GM15510 (cell line): ENCODE data around the gene ANTXR2.

Experiments used
- POLR2A ChIP-seq: IDR thresholded peaks from 3 replicates; pipeline ENCODE4 v1.6.1; 2011; ENCODE audit warnings: borderline replicate concordance; ENCODE audit not compliant: insufficient read length; ENCODE audit errors: extremely low read depth

The ANTXR2 gene

GRCh38 chr4:80062527-80062926 is 10.5 kb downstream of the ANTXR2 start:
- no peak for TF ChIP-seq POLR2A

GRCh38 chr4:80060804-80061203 is 12.2 kb downstream of the ANTXR2 start:
- TF ChIP-seq POLR2A, result no peak

DNA sequence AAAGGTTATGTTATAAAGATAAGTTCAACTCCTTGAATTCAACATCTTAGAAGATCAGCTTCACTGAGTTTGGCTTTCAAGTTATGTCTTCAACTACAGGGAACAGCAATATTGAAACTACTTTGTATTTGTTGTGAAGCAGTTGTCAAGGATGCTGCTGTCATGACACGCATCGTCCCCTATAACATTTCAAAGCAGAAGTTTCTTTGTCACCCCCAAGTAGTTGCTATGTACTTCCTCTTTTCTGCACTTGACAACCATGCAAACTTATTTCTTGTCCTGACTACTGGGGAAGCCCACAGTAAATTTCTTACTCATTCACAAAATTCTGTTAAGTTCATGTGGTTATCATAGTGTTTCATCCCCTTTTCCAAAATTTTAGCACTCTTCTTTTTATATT is 14.3 kb downstream of the ANTXR2 start:
- no peak for TF ChIP-seq POLR2A

GRCh38 chr4:80054375-80054774 is 18.7 kb downstream of the ANTXR2 start:
- no peak for TF ChIP-seq POLR2A

DNA sequence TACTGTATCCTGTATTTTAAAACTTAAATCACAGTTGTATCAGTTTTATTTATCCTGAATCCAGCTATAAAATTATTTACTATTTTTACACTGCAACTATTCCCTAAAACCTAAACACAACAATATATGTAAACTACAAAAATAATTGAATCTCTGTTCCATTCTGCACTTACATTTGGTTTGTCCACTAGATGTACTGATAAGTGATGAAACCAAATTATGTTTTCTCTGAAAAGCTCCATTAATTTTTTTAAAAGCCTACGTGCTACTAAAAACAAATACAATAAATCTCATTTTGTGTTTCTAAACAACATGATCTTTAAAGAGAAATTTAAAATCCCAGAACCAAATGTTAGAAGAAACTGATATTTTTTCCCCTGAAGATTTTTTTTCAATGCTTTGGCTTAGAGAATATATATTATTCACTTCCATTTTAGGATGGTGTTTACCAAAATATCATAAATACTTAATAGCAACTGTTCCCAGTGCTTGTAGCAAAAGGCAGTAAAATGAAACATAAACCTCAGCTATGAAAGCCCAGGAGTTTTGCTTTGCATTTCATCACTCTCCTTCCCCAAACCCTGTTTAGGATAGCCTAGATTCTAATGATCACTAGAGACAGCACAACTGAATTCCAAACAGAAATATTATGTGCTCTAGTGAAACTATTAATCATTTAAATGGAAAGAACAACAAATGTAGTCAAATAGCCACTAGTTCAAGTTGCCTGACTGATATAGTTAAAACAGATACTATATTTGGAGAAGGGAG is 19.7 kb downstream of the ANTXR2 start:
- no peak for TF ChIP-seq POLR2A

- TF ChIP-seq POLR2A, result no peak
Observed at GRCh38 chr4:80049813-80050534, 23.1 kb downstream of the ANTXR2 start.

DNA sequence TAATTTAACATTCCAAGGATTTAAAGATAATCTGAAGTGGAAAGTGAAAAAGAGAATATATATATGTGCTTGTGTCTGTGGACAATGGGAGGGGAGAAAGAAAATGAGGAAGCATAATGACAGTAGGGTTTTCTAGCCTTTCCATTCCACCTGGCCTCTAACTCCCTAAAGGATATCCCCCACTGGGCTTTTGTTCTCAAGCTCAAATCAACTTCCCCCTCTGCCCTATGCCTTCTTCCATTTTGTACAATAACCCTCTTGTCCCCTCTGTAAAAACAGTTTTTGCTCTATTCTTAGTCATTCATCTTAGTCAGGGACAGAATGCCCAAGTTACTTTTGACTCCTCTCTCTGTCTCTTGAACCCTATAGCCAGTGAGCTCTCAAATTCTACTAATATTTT is 23.6 kb downstream of the ANTXR2 start:
- TF ChIP-seq POLR2A, result no peak

- no peak for TF ChIP-seq POLR2A
Observed at GRCh38 chr4:80045786-80046185, 27.2 kb downstream of the ANTXR2 start.

DNA sequence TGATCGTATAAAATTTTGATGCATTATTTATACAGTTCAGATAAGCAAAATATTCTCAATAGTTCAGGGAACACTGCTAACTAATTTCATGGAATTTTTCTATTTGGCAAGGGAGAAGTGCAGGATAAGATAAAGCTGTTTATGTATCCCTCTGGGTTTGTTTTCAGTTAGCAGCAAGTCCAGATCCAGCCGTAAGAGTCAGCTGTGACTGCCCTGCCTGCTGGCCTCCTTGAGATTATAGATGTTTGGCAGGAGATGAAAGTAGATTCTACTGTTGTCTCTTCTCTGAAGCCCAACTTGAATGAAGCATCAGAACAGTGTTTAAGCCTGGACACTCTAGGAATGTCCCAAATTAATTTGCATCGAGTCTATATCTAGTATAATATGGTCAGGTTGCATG is 29.5 kb downstream of the ANTXR2 start:
- no peak for TF ChIP-seq POLR2A

DNA sequence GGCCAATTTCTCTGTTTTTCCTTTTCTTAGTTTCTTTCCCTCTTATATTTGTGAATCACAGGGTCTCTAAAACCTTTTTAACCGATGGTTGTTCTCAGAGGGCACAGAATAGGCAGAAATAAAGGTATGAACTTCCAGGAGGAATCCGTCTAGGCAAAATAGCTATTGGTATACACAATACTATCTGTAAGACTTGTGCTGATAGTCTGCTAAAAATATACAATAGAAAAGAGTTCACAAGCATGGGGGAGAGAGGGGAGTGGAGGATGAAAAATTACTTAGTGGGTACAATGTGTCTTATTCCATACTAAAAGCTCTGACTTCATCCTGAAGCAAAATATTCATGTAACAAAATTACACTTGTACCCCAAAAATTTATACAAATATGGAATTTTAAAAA is 30.2 kb downstream of the ANTXR2 start:
- no peak for TF ChIP-seq POLR2A

- TF ChIP-seq POLR2A, result no peak
Observed at GRCh38 chr4:80037864-80038263, 35.2 kb downstream of the ANTXR2 start.

DNA sequence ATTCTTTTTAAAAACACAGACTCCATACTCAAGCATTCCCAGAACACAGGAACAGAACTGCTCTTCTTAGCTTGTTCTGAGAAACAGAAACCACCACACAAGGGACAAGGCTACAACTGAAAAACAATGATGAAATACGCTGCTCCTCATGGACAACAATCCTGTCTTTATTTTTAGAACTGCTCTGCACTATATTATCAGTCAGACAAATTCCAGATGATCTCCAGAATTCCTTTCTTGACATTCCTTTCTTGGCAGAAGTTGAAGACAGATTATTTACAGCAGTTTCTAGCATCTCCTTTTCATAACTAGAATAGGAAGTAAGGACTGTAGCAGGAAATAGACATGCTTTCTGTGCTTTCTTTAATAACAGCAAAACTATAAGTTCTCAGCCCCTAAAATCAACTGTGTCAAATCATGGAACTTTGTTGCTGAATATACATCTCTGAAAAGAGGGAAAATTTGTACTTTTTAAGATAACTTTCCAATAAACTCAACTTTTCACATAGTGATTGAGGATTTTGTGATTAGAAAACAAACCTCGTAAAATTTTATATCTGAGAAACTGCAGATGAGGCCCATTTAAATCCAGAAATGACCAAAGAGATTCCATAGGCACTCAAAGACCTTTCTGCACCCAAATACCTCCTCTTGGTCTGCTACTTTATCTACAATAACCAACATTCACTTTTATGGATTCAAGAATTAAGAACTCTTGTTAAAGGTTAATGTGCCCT is 35.9 kb downstream of the ANTXR2 start:
- TF ChIP-seq POLR2A, result no peak

DNA sequence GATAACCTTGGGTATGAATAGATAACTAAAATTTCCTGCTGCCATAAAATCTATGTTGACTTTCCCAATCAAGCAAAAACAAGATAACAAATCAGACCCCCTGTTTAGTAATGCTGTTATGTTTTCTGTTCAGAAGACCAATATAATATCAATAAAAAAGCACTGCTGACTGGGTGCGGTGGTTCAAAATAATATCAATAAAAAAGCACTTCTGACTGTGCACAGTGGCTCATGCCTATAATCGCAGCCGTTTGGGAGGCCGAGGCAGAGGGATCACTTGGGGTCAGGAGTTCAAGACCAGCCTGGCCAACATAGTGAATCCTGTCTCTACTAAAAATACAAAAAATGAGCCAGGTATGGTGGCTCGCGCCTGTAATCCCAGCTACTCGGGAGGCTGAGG is 36.7 kb downstream of the ANTXR2 start:
- no peak for TF ChIP-seq POLR2A

DNA sequence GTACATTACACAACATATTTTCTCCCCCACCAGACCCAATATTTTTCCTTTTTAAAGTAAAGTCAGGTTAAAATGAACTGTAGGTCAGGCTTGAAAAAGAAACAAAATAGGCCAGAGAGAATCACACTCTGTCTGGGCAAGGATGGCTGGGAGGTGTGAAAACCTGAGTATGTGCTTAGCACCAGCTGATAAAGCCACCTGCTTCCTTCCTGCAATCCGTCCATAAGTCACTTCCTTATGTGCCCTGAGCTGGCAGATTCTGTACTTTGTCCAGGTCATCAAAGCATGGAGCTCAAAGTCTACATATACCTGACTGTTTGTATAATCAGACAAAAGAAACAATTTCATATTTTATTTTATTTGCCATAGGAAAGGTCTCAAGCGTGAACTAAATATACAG is 37.7 kb downstream of the ANTXR2 start:
- no peak for TF ChIP-seq POLR2A

DNA sequence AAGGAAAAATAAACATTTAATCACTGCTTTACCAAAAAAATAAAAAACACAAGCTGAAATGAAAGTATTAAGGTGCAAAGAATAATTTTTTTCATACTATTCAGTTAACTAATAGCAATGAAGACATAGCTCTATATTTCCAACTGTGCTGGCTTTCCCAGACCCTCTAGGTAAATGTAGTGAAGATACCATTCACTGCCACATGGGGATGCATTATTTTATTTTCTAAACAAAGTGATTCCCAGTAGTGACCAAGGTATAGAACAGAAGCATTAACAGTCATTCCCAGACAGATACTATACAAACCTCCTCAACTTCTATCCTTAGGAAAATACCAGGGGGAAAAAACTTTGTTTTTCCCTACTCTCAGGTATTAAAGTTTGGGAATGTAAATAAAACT is 39.4 kb downstream of the ANTXR2 start:
- no peak for TF ChIP-seq POLR2A
